Adipocyte (in vitro differentiated cells): ENCODE data around the gene MYO16.
A peak's percentile ranks its signal among the peaks of the same experiment; 100 is the strongest.

Experiments
- DNase-seq: peaks from one replicate; pipeline ENCODE4 v3.0.0-alpha.2; 2015; ENCODE audit warnings: low read depth
- H3K27me3 ChIP-seq: replicated peaks from 2 replicates; pipeline ENCODE4 v1.7.0; 2013; ENCODE audit warnings: mild to moderate bottlenecking, low read length, moderate library complexity; ENCODE audit not compliant: control insufficient read depth, insufficient read depth
- H3K36me3 ChIP-seq: 2 replicates; pipeline ENCODE4 v1.7.0; 2013; ENCODE audit warnings: low read length, mild to moderate bottlenecking, moderate library complexity; ENCODE audit not compliant: control insufficient read depth, insufficient read depth, severe bottlenecking
- H3K4me1 ChIP-seq: 2 replicates; pipeline ENCODE4 v1.7.0; 2013; ENCODE audit warnings: mild to moderate bottlenecking, low read length, moderate library complexity; ENCODE audit not compliant: control insufficient read depth, insufficient read depth
- H3K4me3 ChIP-seq: 2 replicates; pipeline ENCODE4 v1.7.0; 2013; ENCODE audit warnings: mild to moderate bottlenecking, low read length, moderate library complexity
- H3K9ac ChIP-seq: 2 replicates; pipeline ENCODE4 v1.7.0; 2013; ENCODE audit warnings: mild to moderate bottlenecking, low read length, moderate library complexity
- H3K9me3 ChIP-seq: 2 replicates; pipeline ENCODE4 v1.7.0; 2013; ENCODE audit warnings: mild to moderate bottlenecking, low read length, moderate library complexity; ENCODE audit not compliant: control insufficient read depth

MYO16 gene

GRCh38 chr13:108922108-108922507 lies 292.7 kb downstream of the MYO16 start:
- Histone ChIP-seq H3K4me3 (no peak overlapping the region), H3K36me3 (no peaks in the 10 kb centered on the region), H3K4me1 (peaks cover 25% of the 10 kb centered on the region), H3K9me3 (no peaks in the 10 kb centered on the region), H3K27me3 (no peaks in the 10 kb centered on the region), H3K9ac (no peak overlapping the region)
- DNase-seq: no peak

- Histone ChIP-seq H3K36me3 (no peaks in the 10 kb centered on the region), H3K4me3 (no peak overlapping the region), H3K27me3 (no peaks in the 10 kb centered on the region), H3K9me3 (no peaks in the 10 kb centered on the region), H3K9ac (no peak overlapping the region), H3K4me1 (peaks cover 14% of the 10 kb centered on the region)
- DNase-seq: no peak
These were observed 294.1 kb downstream of the MYO16 start for GRCh38 chr13:108923386-108924047.

GRCh38 chr13:108924134-108924533 lies 294.7 kb downstream of the MYO16 start:
- Histone ChIP-seq H3K36me3 (no peaks in the 10 kb centered on the region), H3K4me3 (no peak overlapping the region), H3K9ac (no peak overlapping the region), H3K4me1 (peaks cover 13% of the 10 kb centered on the region), H3K27me3 (no peaks in the 10 kb centered on the region), H3K9me3 (no peaks in the 10 kb centered on the region)
- DNase-seq: no peak

- H3K4me1 ChIP-seq: peaks cover 9% of the 10 kb centered on the region
- H3K27me3 ChIP-seq: no peaks in the 10 kb centered on the region
- H3K9ac ChIP-seq: no peak overlapping the region
- no peaks in the 10 kb centered on the region for H3K9me3 ChIP-seq
- DNase-seq: no peak
- H3K36me3 ChIP-seq: no peaks in the 10 kb centered on the region
- H3K4me3 ChIP-seq: no peak overlapping the region
These were observed 295.1 kb downstream of the MYO16 start for GRCh38 chr13:108924541-108924940.

- Histone ChIP-seq H3K4me3 (no peak overlapping the region), H3K4me1 (peaks cover 3% of the 10 kb centered on the region), H3K36me3 (no peaks in the 10 kb centered on the region), H3K9me3 (no peaks in the 10 kb centered on the region), H3K27me3 (no peaks in the 10 kb centered on the region), H3K9ac (no peak overlapping the region)
- no peak for DNase-seq
These were observed 295.7 kb downstream of the MYO16 start for GRCh38 chr13:108925070-108925469.

- Histone ChIP-seq H3K36me3 (no peaks in the 10 kb centered on the region), H3K9me3 (no peaks in the 10 kb centered on the region), H3K27me3 (no peaks in the 10 kb centered on the region), H3K9ac (no peak overlapping the region), H3K4me3 (no peak overlapping the region), H3K4me1 (peaks cover 3% of the 10 kb centered on the region)
- no peak for DNase-seq
These were observed 297.5 kb downstream of the MYO16 start for GRCh38 chr13:108926862-108927261.

GRCh38 chr13:108927615-108928014 lies 298.2 kb downstream of the MYO16 start:
- Histone ChIP-seq H3K4me1 (peaks cover 11% of the 10 kb centered on the region), H3K4me3 (no peak overlapping the region), H3K9ac (no peak overlapping the region), H3K36me3 (no peaks in the 10 kb centered on the region), H3K9me3 (no peaks in the 10 kb centered on the region), H3K27me3 (no peaks in the 10 kb centered on the region)
- DNase-seq: no peak

- Histone ChIP-seq H3K36me3 (no peaks in the 10 kb centered on the region), H3K4me3 (no peak overlapping the region)
These were observed 300.3 kb downstream of the MYO16 start for GRCh38 chr13:108929532-108930206.

GRCh38 chr13:108932196-108932595 lies 302.8 kb downstream of the MYO16 start:
- Histone ChIP-seq H3K9me3 (no peaks in the 10 kb centered on the region), H3K4me3 (no peak overlapping the region), H3K4me1 (peaks cover 11% of the 10 kb centered on the region), H3K27me3 (no peaks in the 10 kb centered on the region), H3K36me3 (no peaks in the 10 kb centered on the region), H3K9ac (no peak overlapping the region)
- DNase-seq: no peak

More at GRCh38 chr13:108929532-108930206, 300.3 kb downstream of the MYO16 start:
- no peak overlapping the region for H3K9ac ChIP-seq
- DNase-seq: peak; percentile 53
- H3K27me3 ChIP-seq: no peaks in the 10 kb centered on the region
- H3K4me1 ChIP-seq: peaks cover 11% of the 10 kb centered on the region
- no peaks in the 10 kb centered on the region for H3K9me3 ChIP-seq

GRCh38 chr13:108933061-108933460 lies 303.6 kb downstream of the MYO16 start:
- Histone ChIP-seq H3K36me3 (no peaks in the 10 kb centered on the region), H3K9ac (no peak overlapping the region), H3K9me3 (no peaks in the 10 kb centered on the region), H3K27me3 (no peaks in the 10 kb centered on the region), H3K4me1 (peaks cover 11% of the 10 kb centered on the region), H3K4me3 (no peak overlapping the region)
- DNase-seq: peak; percentile 88

- no peaks in the 10 kb centered on the region for H3K27me3 ChIP-seq
- H3K36me3 ChIP-seq: no peaks in the 10 kb centered on the region
- no peak for DNase-seq
- H3K4me3 ChIP-seq: no peak overlapping the region
- H3K9ac ChIP-seq: no peak overlapping the region
- H3K9me3 ChIP-seq: no peaks in the 10 kb centered on the region
- H3K4me1 ChIP-seq: no peaks in the 10 kb centered on the region
These were observed 308.7 kb downstream of the MYO16 start for GRCh38 chr13:108938155-108938554.
